ENCODE measurements around the gene EEFSEC. TPM values are rescaled to one million over a fixed set of nuclear protein-coding genes. Genes with fewer than 3 reads are reported as not detected.

EEFSEC gene
- total RNA-seq, 1 donor from 2014 or later, result 12.2 TPM

DNA sequence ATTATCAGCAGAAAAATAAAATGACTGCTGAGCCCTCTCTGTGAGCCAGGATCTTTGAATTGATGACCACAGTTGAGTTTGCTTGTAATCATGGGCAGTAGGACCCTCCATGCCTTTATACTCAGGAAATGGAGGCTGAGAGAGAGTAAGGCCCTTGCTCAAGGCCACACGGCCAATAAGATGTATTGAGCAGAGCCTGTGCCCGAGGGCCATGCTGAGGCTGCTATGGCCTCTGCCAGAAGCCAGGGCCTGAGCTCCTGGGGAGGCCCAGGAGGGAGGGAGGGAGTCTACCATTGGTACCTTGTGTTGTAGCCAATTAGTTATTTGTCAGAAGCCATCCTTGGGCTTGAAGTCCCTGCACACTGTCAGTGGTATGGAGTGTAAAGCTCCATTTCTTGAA is 162.0 kb downstream of the EEFSEC start:
- Mint-ChIP-seq H3K27ac (ENCODE audit: unreplicated experiment) (no peak overlapping the region), H3K36me3 (ENCODE audit: low read depth) (peaks cover 3% of the 10 kb centered on the region), H3K9me3 (ENCODE audit: low read depth) (no peaks in the 10 kb centered on the region), H3K4me3 (ENCODE audit: unreplicated experiment) (no peak overlapping the region), H3K27me3 (ENCODE audit: low read depth) (no peaks in the 10 kb centered on the region), H3K4me1 (ENCODE audit: low read depth) (peaks cover 3% of the 10 kb centered on the region)
- DNase-seq (ENCODE audit: low spot score), result no peak
- TF ChIP-seq CTCF (IDR thresholded peaks at IDR 0.05), result no peak

DNA sequence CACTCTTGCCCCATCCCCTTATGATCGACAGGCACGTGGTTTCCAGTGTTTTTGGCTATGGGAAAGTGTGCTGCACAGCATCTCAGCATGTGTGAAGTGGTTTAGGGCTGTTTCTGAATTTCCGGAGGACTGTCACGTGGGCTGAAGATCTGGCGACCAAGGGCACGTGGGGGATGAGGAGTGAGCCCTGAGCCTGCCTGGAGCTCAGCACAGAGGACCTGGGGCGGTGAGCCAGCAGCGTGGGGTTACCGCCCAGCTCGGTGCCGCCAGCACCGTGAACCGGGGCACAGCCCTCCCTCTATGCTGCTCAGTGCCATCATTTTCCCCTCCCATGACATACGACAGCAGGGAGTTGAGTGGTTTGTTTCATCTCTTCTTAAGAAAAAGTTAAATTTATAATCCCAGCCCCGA is 163.2 kb downstream of the EEFSEC start:
- no peaks in the 10 kb centered on the region for H3K9me3 Mint-ChIP-seq (ENCODE audit: low read depth)
- H3K4me3 Mint-ChIP-seq (ENCODE audit: unreplicated experiment), result no peak overlapping the region
- peaks cover 3% of the 10 kb centered on the region for H3K4me1 Mint-ChIP-seq (ENCODE audit: low read depth)
- peaks cover 3% of the 10 kb centered on the region for H3K36me3 Mint-ChIP-seq (ENCODE audit: low read depth)
- no peak overlapping the region for H3K27ac Mint-ChIP-seq (ENCODE audit: unreplicated experiment)
- DNase-seq (ENCODE audit: low spot score), result no peak
- TF ChIP-seq CTCF (IDR thresholded peaks at IDR 0.05), result no peak
- H3K27me3 Mint-ChIP-seq (ENCODE audit: low read depth), result no peaks in the 10 kb centered on the region

- Mint-ChIP-seq H3K9me3 (ENCODE audit: low read depth) (no peaks in the 10 kb centered on the region), H3K27ac (ENCODE audit: unreplicated experiment) (no peak overlapping the region), H3K4me3 (ENCODE audit: unreplicated experiment) (no peak overlapping the region), H3K4me1 (ENCODE audit: low read depth) (peaks cover 3% of the 10 kb centered on the region), H3K27me3 (ENCODE audit: low read depth) (no peaks in the 10 kb centered on the region), H3K36me3 (ENCODE audit: low read depth) (peaks cover 3% of the 10 kb centered on the region)
- TF ChIP-seq CTCF (IDR thresholded peaks at IDR 0.05), result no peak
- no peak for DNase-seq (ENCODE audit: low spot score)
Measured at GRCh38 chr3:128317101-128317697, 163.9 kb downstream of the EEFSEC start.

GRCh38 chr3:128317698-128318231 is 164.5 kb downstream of the EEFSEC start:
- no peaks in the 10 kb centered on the region for H3K9me3 Mint-ChIP-seq (ENCODE audit: low read depth)
- peaks cover 3% of the 10 kb centered on the region for H3K4me1 Mint-ChIP-seq (ENCODE audit: low read depth)
- DNase-seq (ENCODE audit: low spot score), result no peak
- H3K4me3 Mint-ChIP-seq (ENCODE audit: unreplicated experiment), result no peak overlapping the region
- peaks cover 3% of the 10 kb centered on the region for H3K36me3 Mint-ChIP-seq (ENCODE audit: low read depth)
- H3K27ac Mint-ChIP-seq (ENCODE audit: unreplicated experiment), result no peak overlapping the region
- no peak for TF ChIP-seq CTCF (IDR thresholded peaks at IDR 0.05)
- no peaks in the 10 kb centered on the region for H3K27me3 Mint-ChIP-seq (ENCODE audit: low read depth)

DNA sequence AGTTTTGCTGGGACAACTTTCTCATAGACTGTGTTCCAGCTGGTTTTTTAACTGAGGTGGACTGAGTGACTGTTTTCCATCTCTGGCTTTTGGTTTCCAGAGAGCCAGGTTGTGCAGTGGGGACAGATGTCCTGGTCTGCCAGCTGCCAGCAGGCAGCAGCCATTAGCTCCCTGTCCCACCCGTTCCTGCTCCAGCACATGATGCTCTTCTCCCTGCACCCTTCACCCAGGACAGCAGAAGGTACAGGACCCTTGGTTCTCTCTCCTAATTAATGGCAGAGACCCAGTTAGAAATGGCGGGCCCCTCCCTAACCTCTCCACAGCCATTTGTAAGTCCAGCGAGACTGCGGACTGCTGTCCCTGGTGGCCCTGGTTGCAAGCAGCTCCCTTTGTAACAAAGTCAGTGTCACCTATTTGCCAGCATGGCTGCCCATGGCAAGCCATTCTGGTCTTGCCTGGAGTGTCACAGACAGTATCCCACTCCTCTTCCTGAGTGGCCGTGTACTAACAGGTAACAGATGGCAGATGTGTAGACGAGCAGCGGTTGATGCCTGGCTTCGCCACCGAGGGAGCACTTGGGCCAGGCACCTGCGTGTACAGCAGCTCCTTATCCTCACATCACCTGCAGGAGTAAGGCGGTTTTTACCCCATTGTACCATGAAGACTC is 165.1 kb downstream of the EEFSEC start:
- Mint-ChIP-seq H3K4me3 (ENCODE audit: unreplicated experiment) (no peak overlapping the region), H3K4me1 (ENCODE audit: low read depth) (peaks cover 3% of the 10 kb centered on the region), H3K27me3 (ENCODE audit: low read depth) (no peaks in the 10 kb centered on the region), H3K36me3 (ENCODE audit: low read depth) (peaks cover 3% of the 10 kb centered on the region), H3K9me3 (ENCODE audit: low read depth) (no peaks in the 10 kb centered on the region), H3K27ac (ENCODE audit: unreplicated experiment) (no peak overlapping the region)
- no peak for TF ChIP-seq CTCF (IDR thresholded peaks at IDR 0.05)
- DNase-seq (ENCODE audit: low spot score), result no peak

All from chondrocyte (in vitro differentiated cells).